Hepatocyte (in vitro differentiated cells): ENCODE data around the gene CDK13.

ENCODE experiments used
- CTCF ChIP-seq: fragments of 200-600 bp; sonication (generic); IDR thresholded peaks from 2 replicates; pipeline ENCODE4 v1.5.1; 2016; ENCODE audit warnings: antibody characterized with exemption, mild to moderate bottlenecking; ENCODE audit not compliant: poor library complexity
- EZH2 ChIP-seq: fragments of 200-600 bp; sonication (generic); IDR thresholded peaks from 2 replicates; pipeline ENCODE4 v1.6.1; 2016; ENCODE audit warnings: antibody characterized with exemption, mild to moderate bottlenecking, borderline replicate concordance

GRCh38 chr7:40059057-40059456, 109.0 kb downstream of the CDK13 start:
- no peak for TF ChIP-seq CTCF
- TF ChIP-seq EZH2: no peak
